Testis (tissue), 5 donors: ENCODE results near the gene HSD17B8. TPM values are rescaled to one million over a fixed set of nuclear protein-coding genes. Genes with fewer than 3 reads are reported as not detected.

ENCODE experiments used
- DNase-seq: peaks from one replicate; pipeline ENCODE4 v3.0.0-alpha.2; 2019
- H3K27ac ChIP-seq, 2 donors: fragments of 200-600 bp; sonication (generic); one replicate each; pipeline ENCODE4 v1.5.1; 2019
- H3K27me3 ChIP-seq: fragments of 200-600 bp; sonication (generic); one replicate; pipeline ENCODE4 v1.5.1; 2019
- H3K36me3 ChIP-seq: fragments of 200-600 bp; sonication (generic); one replicate; pipeline ENCODE4 v1.5.1; 2017; ENCODE audit warnings: low read depth; ENCODE audit errors: missing control alignments
- H3K4me1 ChIP-seq: fragments of 200-600 bp; sonication (generic); one replicate; pipeline ENCODE4 v1.5.1; 2019
- H3K4me3 ChIP-seq, 2 donors: fragments of 200-600 bp; sonication (generic); one replicate each; pipeline ENCODE4 v1.5.1; 2017 to 2019
- H3K9me3 ChIP-seq: fragments of 200-600 bp; sonication (generic); one replicate; pipeline ENCODE4 v1.5.1; 2017
- CTCF ChIP-seq, 3 experiments: fragments of 450-650 bp in 2 of 3; fragments of 200-600 bp in 1 of 3; sonication (generic) in 1 of 3; IDR thresholded peaks; one replicate each; pipeline ENCODE4 v1.5.1; 2016 to 2019; ENCODE audit warnings: antibody characterized with exemption in 3 of 3, mild to moderate bottlenecking in 2 of 3, moderate library complexity in 1 of 3
- POLR2A ChIP-seq: fragments of 450-650 bp; IDR thresholded peaks from one replicate; pipeline ENCODE4 v1.6.1; 2017; ENCODE audit warnings: antibody characterized with exemption, mild to moderate bottlenecking, moderate library complexity
- WGBS, 2 donors: methylation state at CpG; one replicate each; pipeline ENCODE4 v1.1.5; 2018; 5-methylcytosine and 5-hydroxymethylcytosine counted together
- intact Hi-C: fragments of 100-400 bp; cut with DNase I; formaldehyde crosslinking; loops from one replicate; pipeline ENCODE4 v1.15.1; 2023; ENCODE audit warnings: low total_unique reads
- long read RNA-seq, 2 donors: transcript quantifications; one replicate each; lab custom pipeline, GENCODE V29; 2026
- polyA plus RNA-seq: library from polyadenylated mRNA; stranded (reverse); fragments of 350-450 nt; fragmentation: Illumina TruSeq; extraction: RNeasy Lipid Tissue Mini Kit (QIAGEN cat#74804); gene quantifications from one replicate; pipeline ENCODE4 v1.2.3, GENCODE V29; 2014; ENCODE audit warnings: low read depth, low replicate concordance; ENCODE audit not compliant: insufficient read depth
- total RNA-seq, 2 donors: library from RNA; depleted of rRNA; stranded (reverse); fragments of >200 nt; gene quantifications; one replicate each; pipeline ENCODE4 v1.2.3, GENCODE V29; 2016

The HSD17B8 gene
- total RNA-seq (10 to 100 TPM; 25.4 to 26.3 TPM), polyA plus RNA-seq (11.2 TPM)
- long read RNA-seq, donor 1, transcript HSD17B8-203 (9 exons, 990 nt), result major isoform, 8 of 8 reads
- long read RNA-seq, donor 1, partial matches to known transcripts, result 0 of 8 reads
- long read RNA-seq, donor 1, other reads (novel, unspliced or antisense), result 0 of 8 reads
- long read RNA-seq, donor 2, transcript HSD17B8-203 (9 exons, 990 nt), result major isoform, 7 of 7 reads
- long read RNA-seq, donor 2, partial matches to known transcripts, result 0 of 7 reads
- long read RNA-seq, donor 2, other reads (novel, unspliced or antisense), result 0 of 7 reads

DNA sequence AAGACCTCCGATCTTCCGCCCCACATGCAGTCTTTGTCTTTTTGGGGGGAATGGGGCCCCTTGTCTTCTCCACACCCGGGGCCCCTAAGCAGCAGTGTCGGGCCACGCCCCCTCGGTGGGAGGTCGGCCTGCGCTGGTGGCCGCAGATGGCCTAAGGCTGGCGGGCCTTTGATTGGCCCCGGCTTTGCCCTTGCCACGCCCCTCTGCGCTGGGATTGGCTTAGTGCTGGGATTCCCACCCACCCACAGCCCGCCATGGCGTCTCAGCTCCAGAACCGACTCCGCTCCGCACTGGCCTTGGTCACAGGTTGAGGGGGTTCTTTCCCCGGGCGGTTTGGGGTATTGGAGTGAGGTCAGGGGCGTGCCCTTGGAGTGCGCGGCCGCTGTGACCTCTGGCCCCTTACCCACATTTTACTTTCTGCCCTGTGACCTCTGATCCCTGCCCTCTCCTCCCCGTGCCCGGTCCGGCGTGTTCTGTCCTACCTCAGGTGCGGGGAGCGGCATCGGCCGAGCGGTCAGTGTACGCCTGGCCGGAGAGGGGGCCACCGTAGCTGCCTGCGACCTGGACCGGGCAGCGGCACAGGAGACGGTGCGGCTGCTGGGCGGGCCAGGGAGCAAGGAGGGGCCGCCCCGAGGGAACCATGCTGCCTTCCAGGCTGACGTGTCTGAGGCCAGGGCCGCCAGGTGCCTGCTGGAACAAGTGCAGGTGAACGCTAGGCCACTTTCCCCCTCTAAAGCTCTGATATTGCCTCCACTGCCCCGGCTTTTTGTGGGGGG is at the start of gene HSD17B8:
Gene HSD17B8 (plus strand): TSS at position 241 of the 776 bp plus-strand sequence. CDS start 14 bp downstream, at position 255.
- Histone ChIP-seq H3K4me1 (peaks cover 39% of the 10 kb centered on the region), H3K27me3 (no peaks in the 10 kb centered on the region), H3K9me3 (no peaks in the 10 kb centered on the region), H3K36me3 (no peaks in the 10 kb centered on the region), H3K27ac (peak within 1 kb of the TSS; percentile 66 to 68), H3K4me3 (peak within 1 kb of the TSS; percentile 58 to 79)
- no peak for TF ChIP-seq POLR2A
- no peak for TF ChIP-seq CTCF (IDR thresholded peaks at IDR 0.05)
- intact Hi-C loops, result loop anchor here (10.0 kb wide), 1 partner anchor 110 kb away; the partner anchor contains the start of genes TAPBP and ZBTB22
- 1 to 2% methylated on average over 7 to 44 of the region's 48 CpGs for WGBS, 2 donors
- DNase-seq, result peak; percentile 98

DNA sequence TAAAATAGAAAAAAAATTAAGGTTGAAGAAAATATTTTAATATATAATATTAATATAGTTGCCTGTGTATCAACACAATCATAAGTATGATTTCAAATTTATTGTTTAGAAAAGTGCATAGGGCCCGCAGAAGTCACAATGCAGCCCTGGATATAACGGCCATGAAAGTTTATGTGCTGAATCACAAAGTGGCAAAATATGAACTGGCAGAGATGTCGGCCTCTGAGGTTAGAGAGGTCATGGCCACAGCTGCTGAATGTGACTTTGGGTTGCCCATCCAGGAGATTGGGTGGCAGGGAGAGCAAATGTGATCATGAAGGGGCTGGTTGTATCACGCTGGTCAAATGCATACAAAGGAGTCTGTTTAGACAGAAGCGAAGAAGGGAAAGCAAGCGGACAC is 47.9 kb upstream of the HSD17B8 start:
- Histone ChIP-seq H3K4me3 (no peak overlapping the region), H3K4me1 (peaks cover 10% of the 10 kb centered on the region), H3K9me3 (no peaks in the 10 kb centered on the region), H3K36me3 (no peaks in the 10 kb centered on the region), H3K27me3 (no peaks in the 10 kb centered on the region), H3K27ac (no peak overlapping the region)
- intact Hi-C loops, result no loop called here
- no peak for DNase-seq
- WGBS, 2 donors, result 80 to 84% methylated on average over 6 of the region's 6 CpGs
- no peak for TF ChIP-seq POLR2A
- TF ChIP-seq CTCF (IDR thresholded peaks at IDR 0.05), result no peak

GRCh38 chr6:33156964-33157363 is 47.5 kb upstream of the HSD17B8 start:
- no peak overlapping the region for H3K27ac ChIP-seq
- no peaks in the 10 kb centered on the region for H3K27me3 ChIP-seq
- H3K36me3 ChIP-seq, result no peaks in the 10 kb centered on the region
- TF ChIP-seq POLR2A (no peak), CTCF (IDR thresholded peaks at IDR 0.05) (no peak)
- no peak for DNase-seq
- WGBS, 2 donors, result 78 to 90% methylated on average over 2 of the region's 2 CpGs
- peaks cover 10% of the 10 kb centered on the region for H3K4me1 ChIP-seq
- no peak overlapping the region for H3K4me3 ChIP-seq
- intact Hi-C loops, result no loop called here
- no peaks in the 10 kb centered on the region for H3K9me3 ChIP-seq

DNA sequence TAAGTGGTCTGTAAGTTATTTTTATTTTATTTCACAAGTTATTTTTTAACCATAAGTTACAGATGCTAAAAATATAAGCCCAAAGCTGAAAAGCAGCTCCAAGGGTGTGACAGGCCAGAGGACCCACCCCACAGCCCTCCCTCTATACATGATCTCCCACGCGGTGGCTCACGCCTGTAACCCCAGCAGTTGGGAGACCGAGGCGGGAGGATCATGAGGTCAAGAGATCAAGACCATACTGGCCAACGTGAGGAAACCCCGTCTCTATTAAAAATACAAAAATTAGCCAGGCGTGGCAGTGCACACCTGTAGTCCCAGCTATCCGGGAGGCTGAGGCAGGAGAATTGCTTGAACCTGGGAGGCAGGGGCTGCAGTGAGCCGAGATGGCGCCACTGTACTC is 44.4 kb upstream of the HSD17B8 start:
- H3K27ac ChIP-seq, result no peak overlapping the region
- H3K4me3 ChIP-seq, result no peak overlapping the region
- H3K4me1 ChIP-seq, result peaks cover 10% of the 10 kb centered on the region
- WGBS, 2 donors, result 82 to 87% methylated on average over 11 of the region's 11 CpGs
- no peak for DNase-seq
- no peaks in the 10 kb centered on the region for H3K9me3 ChIP-seq
- no peaks in the 10 kb centered on the region for H3K36me3 ChIP-seq
- intact Hi-C loops, result no loop called here
- H3K27me3 ChIP-seq, result no peaks in the 10 kb centered on the region
- TF ChIP-seq POLR2A, result no peak
- no peak for TF ChIP-seq CTCF (IDR thresholded peaks at IDR 0.05)
